Measurements from ENCODE around the gene NFKBIL1. TPM values are rescaled to one million over a fixed set of nuclear protein-coding genes. Genes with fewer than 3 reads are reported as not detected.

NFKBIL1 gene
- total RNA-seq, 1 experiment from 2014 or later, result 19.5 TPM

DNA sequence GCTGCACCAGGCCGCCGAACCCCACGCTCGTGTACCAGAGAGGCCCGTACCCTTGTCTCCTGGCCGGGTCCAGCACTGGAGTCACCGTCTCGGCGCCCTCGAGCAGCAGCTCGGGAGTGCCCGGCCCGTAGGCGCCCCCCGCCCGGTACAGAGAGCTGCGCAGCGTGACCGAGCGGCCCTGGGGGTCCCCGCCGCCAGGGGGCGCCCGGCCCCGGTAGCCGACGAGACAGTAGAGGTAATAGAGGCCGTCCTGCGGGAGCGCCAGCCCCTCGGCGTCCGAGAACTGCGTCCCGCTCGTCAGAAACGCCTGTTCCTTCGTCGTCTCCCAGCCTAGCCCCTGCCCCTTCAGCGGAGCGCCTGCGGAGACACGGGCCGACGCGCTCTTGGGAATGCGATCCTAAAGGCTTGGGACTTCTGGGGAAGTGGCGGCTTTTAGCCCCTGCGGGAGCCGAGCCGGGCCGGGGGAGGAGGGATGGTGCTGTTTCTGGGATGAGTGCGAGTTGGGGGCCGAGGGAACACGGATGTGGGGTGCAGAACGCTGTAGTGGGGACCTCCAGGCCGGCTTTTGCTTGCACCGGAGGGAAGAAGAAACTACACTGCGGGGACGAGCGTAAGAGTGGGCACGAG lies 33.5 kb downstream of the NFKBIL1 start:
- H3K36me3 Mint-ChIP-seq, result no peaks in the 10 kb centered on the region
- TF ChIP-seq ZNF317 (CRISPR knock-in tag; IDR thresholded peaks at IDR 0.05; ENCODE audit: borderline replicate concordance, low read depth) (no peak), FOXK1 (CRISPR knock-in tag; IDR thresholded peaks at IDR 0.05) (0 out of 2 replicates have a peak, but pooled peaks have one; percentile 41), PRRX2 (CRISPR knock-in tag; IDR thresholded peaks at IDR 0.05) (0 out of 2 replicates have a peak, but pooled peaks have one; percentile 43), FOXP4 (CRISPR knock-in tag; IDR thresholded peaks at IDR 0.05) (0 out of 2 replicates have a peak, but pooled peaks have one; percentile 24), NFE2L1 (CRISPR knock-in tag; IDR thresholded peaks at IDR 0.05) (no peak), IRF1 (CRISPR knock-in tag; IDR thresholded peaks at IDR 0.05) (no peak), ZBTB43 (CRISPR knock-in tag; IDR thresholded peaks at IDR 0.05) (no peak), IRF2 (CRISPR knock-in tag; IDR thresholded peaks at IDR 0.05; ENCODE audit: borderline replicate concordance, low read depth) (no peak), ELF4 (CRISPR knock-in tag; IDR thresholded peaks at IDR 0.05; ENCODE audit: low read depth) (no peak), AR (CRISPR knock-in tag; IDR thresholded peaks at IDR 0.05) (no peak), ZNF232 (CRISPR knock-in tag; IDR thresholded peaks at IDR 0.05) (no peak), SOX15 (CRISPR knock-in tag; IDR thresholded peaks at IDR 0.05) (no peak), ATF1 (CRISPR knock-in tag; IDR thresholded peaks at IDR 0.05) (no peak), AFF4 (CRISPR knock-in tag; IDR thresholded peaks at IDR 0.05; ENCODE audit: borderline replicate concordance) (no peak), NR2C2 (CRISPR knock-in tag; IDR thresholded peaks at IDR 0.05) (no peak), ZNF671 (CRISPR knock-in tag; IDR thresholded peaks at IDR 0.05) (no peak), SMAD4 (CRISPR knock-in tag; IDR thresholded peaks at IDR 0.05) (no peak), FOXP1 (CRISPR knock-in tag; IDR thresholded peaks at IDR 0.05; ENCODE audit: borderline replicate concordance) (peak; percentile 72; the same call in 1 of the 2 replicates)
- TF ChIP-seq, protein P1, sequence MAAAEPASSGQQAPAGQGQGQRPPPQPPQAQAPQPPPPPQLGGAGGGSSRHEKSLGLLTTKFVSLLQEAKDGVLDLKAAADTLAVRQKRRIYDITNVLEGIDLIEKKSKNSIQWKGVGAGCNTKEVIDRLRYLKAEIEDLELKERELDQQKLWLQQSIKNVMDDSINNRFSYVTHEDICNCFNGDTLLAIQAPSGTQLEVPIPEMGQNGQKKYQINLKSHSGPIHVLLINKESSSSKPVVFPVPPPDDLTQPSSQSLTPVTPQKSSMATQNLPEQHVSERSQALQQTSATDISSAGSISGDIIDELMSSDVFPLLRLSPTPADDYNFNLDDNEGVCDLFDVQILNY (CRISPR knock-in tag; IDR thresholded peaks at IDR 0.05), result peak; percentile 37; the same call in 1 of the 2 replicates
- TF ChIP-seq, protein P2, sequence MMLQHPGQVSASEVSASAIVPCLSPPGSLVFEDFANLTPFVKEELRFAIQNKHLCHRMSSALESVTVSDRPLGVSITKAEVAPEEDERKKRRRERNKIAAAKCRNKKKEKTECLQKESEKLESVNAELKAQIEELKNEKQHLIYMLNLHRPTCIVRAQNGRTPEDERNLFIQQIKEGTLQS (CRISPR knock-in tag; conservative IDR thresholded peaks at IDR 0.05), result no peak

More for the DNA sequence above, 33.5 kb downstream of the NFKBIL1 start:
- ATAC-seq (peak; percentile 72), DNase-seq (ENCODE audit: low spot score) (peak; percentile 90)
- ChIA-PET CTCF (interaction anchor here (0.5 to 15.1 kb wide), 29 partner anchors 9 to 282 kb away, joined by 3 to 293 read pairs (median 4); partner anchors contain the start of genes ATP6V1G2, C6orf47, DDX39B and MICB), POLR2A (interaction anchor here (0.6 to 1.5 kb wide), 5 partner anchors 23 to 282 kb away, joined by 3 to 5 read pairs (median 3); partner anchors contain the start of genes ATP6V1G2, DDX39B, NEU1 and NFKBIL1)
- Mint-ChIP-seq H3K9me3 (no peaks in the 10 kb centered on the region), H3K27ac (peak overlapping the region; percentile 10; the same call in 1 of the 2 replicates), H3K4me3 (peak overlapping the region; percentile 92), H3K4me1 (peaks cover 38% of the 10 kb centered on the region), H3K27me3 (ENCODE audit: low read depth) (peaks cover 48% of the 10 kb centered on the region)
